Neural progenitor cell (in vitro differentiated cells): ENCODE results near the gene RBM33. TPM values are rescaled to one million over a fixed set of nuclear protein-coding genes. Genes with fewer than 3 reads are reported as not detected.

Source experiments
- DNase-seq: peaks from one replicate; pipeline ENCODE4 v3.0.0-alpha.2; 2016; ENCODE audit warnings: low spot score
- H2AFZ ChIP-seq: fragments of 200-600 bp; sonication (generic); replicated peaks from 2 replicates; pipeline ENCODE4 v1.6.1; 2016; ENCODE audit warnings: antibody characterized with exemption
- H3F3A ChIP-seq: fragments of 200-600 bp; sonication (generic); 2 replicates; pipeline ENCODE4 v1.6.1; 2016; ENCODE audit warnings: antibody characterized with exemption, low read depth
- H3K27ac ChIP-seq: fragments of 200-600 bp; sonication (generic); 2 replicates; pipeline ENCODE4 v1.5.1; 2016; ENCODE audit warnings: mild to moderate bottlenecking
- H3K27me3 ChIP-seq: fragments of 200-600 bp; sonication (generic); 2 replicates; pipeline ENCODE4 v1.6.1; 2016; ENCODE audit warnings: mild to moderate bottlenecking, moderate library complexity
- H3K36me3 ChIP-seq: fragments of 200-600 bp; sonication (generic); 2 replicates; pipeline ENCODE4 v1.5.1; 2016
- H3K4me1 ChIP-seq: fragments of 200-600 bp; sonication (generic); 2 replicates; pipeline ENCODE4 v1.6.1; 2016; ENCODE audit warnings: mixed run types
- H3K4me2 ChIP-seq: fragments of 200-600 bp; sonication (generic); 2 replicates; pipeline ENCODE4 v1.6.1; 2016
- H3K4me3 ChIP-seq: fragments of 200-600 bp; sonication (generic); 2 replicates; pipeline ENCODE4 v1.5.1; 2016
- H3K79me2 ChIP-seq: fragments of 200-600 bp; sonication (generic); 2 replicates; pipeline ENCODE4 v1.6.1; 2016; ENCODE audit warnings: low read depth
- H3K9ac ChIP-seq: fragments of 200-600 bp; sonication (generic); 2 replicates; pipeline ENCODE4 v1.6.1; 2016
- H3K9me3 ChIP-seq: fragments of 200-600 bp; sonication (generic); 2 replicates; pipeline ENCODE4 v1.5.1; 2016; ENCODE audit warnings: low read depth
- H4K20me1 ChIP-seq: fragments of 200-600 bp; sonication (generic); 2 replicates; pipeline ENCODE4 v1.6.1; 2016; ENCODE audit warnings: low read depth
- H3K27ac Mint-ChIP-seq: 3 replicates; pipeline ENCODE4 v1.8.0; 2021; ENCODE audit warnings: mixed read lengths
- H3K27me3 Mint-ChIP-seq: 2 replicates; pipeline ENCODE4 v1.8.0; 2022; ENCODE audit warnings: low read depth, mild to moderate bottlenecking, inconsistent platforms, moderate library complexity, mixed read lengths; ENCODE audit not compliant: insufficient read depth
- H3K36me3 Mint-ChIP-seq: 3 replicates; pipeline ENCODE4 v1.8.0; 2021; ENCODE audit warnings: mixed read lengths
- H3K4me1 Mint-ChIP-seq: 3 replicates; pipeline ENCODE4 v1.8.0; 2021; ENCODE audit warnings: mixed read lengths
- H3K4me3 Mint-ChIP-seq: 3 replicates; pipeline ENCODE4 v1.8.0; 2021; ENCODE audit warnings: mild to moderate bottlenecking, moderate library complexity, mixed read lengths
- H3K9me3 Mint-ChIP-seq: 3 replicates; pipeline ENCODE4 v1.8.0; 2020; ENCODE audit warnings: mixed read lengths
- EZH2 ChIP-seq: fragments of 200-600 bp; sonication (generic); IDR thresholded peaks from 2 replicates; pipeline ENCODE4 v1.6.1; 2017; ENCODE audit warnings: antibody characterized with exemption, mild to moderate bottlenecking, moderate library complexity
- EZH2phosphoT487 ChIP-seq: fragments of 200-600 bp; sonication (generic); IDR thresholded peaks from 2 replicates; pipeline ENCODE4 v1.6.1; 2017; ENCODE audit warnings: antibody characterized with exemption
- total RNA-seq: library from RNA; depleted of rRNA; stranded (reverse); fragments of >200 nt; gene quantifications from 2 replicates; pipeline ENCODE4 v1.2.3, GENCODE V29; 2015; ENCODE audit warnings: low replicate concordance
- TF ChIP-seq, protein P1 (sequence below): fragments of 200-600 bp; sonication (generic); IDR thresholded peaks from 2 replicates; pipeline ENCODE4 v1.5.1; 2017; ENCODE audit warnings: antibody characterized with exemption, mild to moderate bottlenecking

The RBM33 gene
- total RNA-seq, 1 donor from 2014 or later: 48.6 TPM

DNA sequence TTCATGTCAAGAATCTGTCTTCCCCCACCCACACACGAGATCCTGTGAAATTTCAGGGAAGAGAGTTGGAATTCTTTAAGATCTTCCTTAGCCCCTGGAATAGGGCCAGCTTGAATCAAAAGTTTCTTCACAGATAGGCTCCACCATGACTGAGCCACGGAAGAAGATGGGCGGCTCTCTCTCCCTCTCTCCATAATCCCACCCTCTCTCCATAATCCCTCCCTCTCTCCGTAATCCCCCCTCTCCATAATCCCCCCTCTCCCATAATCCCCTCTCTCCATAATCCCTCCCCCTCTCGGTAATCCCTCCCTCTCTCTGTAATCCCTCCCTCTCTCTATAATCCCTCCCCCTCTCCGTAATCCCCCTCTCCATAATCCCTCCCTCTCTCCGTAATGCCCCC lies 147.4 kb downstream of the RBM33 start:
- H3K4me3 ChIP-seq: no peak overlapping the region
- no peak overlapping the region for H2AFZ ChIP-seq
- peaks cover 5% of the 10 kb centered on the region for H3F3A ChIP-seq
- H3K9me3 Mint-ChIP-seq: peaks cover 7% of the 10 kb centered on the region
- no peaks in the 10 kb centered on the region for H3K9me3 ChIP-seq
- H3K36me3 ChIP-seq: no peaks in the 10 kb centered on the region
- no peak overlapping the region for H3K27ac Mint-ChIP-seq
- H3K9ac ChIP-seq: no peak overlapping the region
- H3K4me1 Mint-ChIP-seq: peaks cover 5% of the 10 kb centered on the region
- TF ChIP-seq EZH2: no peak
- TF ChIP-seq, protein P1, sequence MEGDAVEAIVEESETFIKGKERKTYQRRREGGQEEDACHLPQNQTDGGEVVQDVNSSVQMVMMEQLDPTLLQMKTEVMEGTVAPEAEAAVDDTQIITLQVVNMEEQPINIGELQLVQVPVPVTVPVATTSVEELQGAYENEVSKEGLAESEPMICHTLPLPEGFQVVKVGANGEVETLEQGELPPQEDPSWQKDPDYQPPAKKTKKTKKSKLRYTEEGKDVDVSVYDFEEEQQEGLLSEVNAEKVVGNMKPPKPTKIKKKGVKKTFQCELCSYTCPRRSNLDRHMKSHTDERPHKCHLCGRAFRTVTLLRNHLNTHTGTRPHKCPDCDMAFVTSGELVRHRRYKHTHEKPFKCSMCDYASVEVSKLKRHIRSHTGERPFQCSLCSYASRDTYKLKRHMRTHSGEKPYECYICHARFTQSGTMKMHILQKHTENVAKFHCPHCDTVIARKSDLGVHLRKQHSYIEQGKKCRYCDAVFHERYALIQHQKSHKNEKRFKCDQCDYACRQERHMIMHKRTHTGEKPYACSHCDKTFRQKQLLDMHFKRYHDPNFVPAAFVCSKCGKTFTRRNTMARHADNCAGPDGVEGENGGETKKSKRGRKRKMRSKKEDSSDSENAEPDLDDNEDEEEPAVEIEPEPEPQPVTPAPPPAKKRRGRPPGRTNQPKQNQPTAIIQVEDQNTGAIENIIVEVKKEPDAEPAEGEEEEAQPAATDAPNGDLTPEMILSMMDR: no peak
- no peak for TF ChIP-seq EZH2phosphoT487
- H3K79me2 ChIP-seq: no peaks in the 10 kb centered on the region
- H3K27ac ChIP-seq: no peak overlapping the region
- H3K36me3 Mint-ChIP-seq: peaks cover 3% of the 10 kb centered on the region
- H3K4me1 ChIP-seq: no peaks in the 10 kb centered on the region
- peaks cover 17% of the 10 kb centered on the region for H3K27me3 Mint-ChIP-seq
- DNase-seq: no peak
- no peak overlapping the region for H3K4me3 Mint-ChIP-seq
- peaks cover 32% of the 10 kb centered on the region for H3K27me3 ChIP-seq
- no peaks in the 10 kb centered on the region for H4K20me1 ChIP-seq
- no peak overlapping the region for H3K4me2 ChIP-seq

DNA sequence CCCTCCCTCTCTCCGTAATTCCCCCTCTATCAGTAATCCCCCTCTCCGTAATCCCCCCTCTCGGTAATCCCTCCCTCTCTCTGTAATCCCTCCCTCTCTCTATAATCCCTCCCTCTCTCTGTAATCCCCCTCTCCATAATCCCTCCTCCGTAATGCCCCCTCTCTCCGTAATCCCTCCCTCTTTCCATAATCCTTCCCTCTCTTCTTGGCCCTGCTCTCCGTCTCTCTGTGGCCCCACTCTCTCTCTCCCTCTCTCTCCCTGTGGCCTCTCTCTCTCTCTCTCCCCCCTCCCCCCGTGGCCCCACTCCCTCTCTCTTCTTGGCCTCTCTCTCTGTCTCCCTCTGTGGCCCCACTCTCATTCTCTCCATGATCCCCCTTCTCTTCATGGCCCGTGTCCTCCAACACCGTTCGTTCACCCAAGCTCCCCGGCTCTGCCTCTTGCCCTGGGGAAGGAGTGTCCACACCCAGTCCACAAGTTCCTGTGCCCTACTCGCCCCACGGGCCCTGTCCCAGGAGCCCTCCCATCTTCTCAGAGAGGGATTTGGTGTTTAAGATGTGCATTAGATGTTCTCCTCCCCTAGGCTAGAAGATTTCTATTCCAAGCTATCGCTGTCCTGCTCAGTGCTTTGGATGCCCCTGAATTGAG lies 148.0 kb downstream of the RBM33 start:
- no peak overlapping the region for H3K4me3 Mint-ChIP-seq
- no peak for DNase-seq

DNA sequence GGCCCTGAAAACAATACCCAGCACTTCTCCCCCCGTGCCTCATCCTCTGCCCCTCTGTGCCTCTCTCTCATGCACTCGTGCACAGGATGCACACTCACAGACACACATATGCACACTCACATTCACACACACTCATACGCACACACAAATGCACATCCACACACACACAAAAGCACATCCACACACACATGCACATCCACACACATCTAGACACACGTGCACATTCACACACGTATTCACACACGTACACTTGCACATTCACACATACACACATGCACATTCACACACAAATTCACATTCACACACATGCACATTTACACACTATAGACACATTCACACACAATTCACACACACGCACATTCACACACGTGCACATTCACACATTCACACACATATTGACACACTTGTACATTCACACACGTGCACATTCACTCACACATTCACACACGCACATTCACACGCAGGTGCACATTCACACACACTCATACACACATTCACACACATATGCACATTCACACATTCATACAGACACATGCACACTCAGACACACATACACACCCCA lies 148.6 kb downstream of the RBM33 start:
- Histone ChIP-seq H3K9ac (no peak overlapping the region), H2AFZ (no peak overlapping the region), H3K27me3 (peaks cover 32% of the 10 kb centered on the region), H3K4me3 (no peak overlapping the region), H3K36me3 (no peaks in the 10 kb centered on the region), H3K4me2 (no peak overlapping the region), H3F3A (peaks cover 5% of the 10 kb centered on the region), H3K4me1 (no peaks in the 10 kb centered on the region), H3K9me3 (no peaks in the 10 kb centered on the region), H3K27ac (no peak overlapping the region), H4K20me1 (no peaks in the 10 kb centered on the region), H3K79me2 (no peaks in the 10 kb centered on the region)
- H3K4me3 Mint-ChIP-seq: no peak overlapping the region
- no peaks in the 10 kb centered on the region for H3K4me1 Mint-ChIP-seq
- peaks cover 4% of the 10 kb centered on the region for H3K9me3 Mint-ChIP-seq
- H3K27ac Mint-ChIP-seq: no peak overlapping the region
- no peak for DNase-seq
- no peaks in the 10 kb centered on the region for H3K36me3 Mint-ChIP-seq
- TF ChIP-seq EZH2phosphoT487 (no peak), EZH2 (no peak)
- TF ChIP-seq, protein P1: no peak
- H3K27me3 Mint-ChIP-seq: peaks cover 20% of the 10 kb centered on the region

More for the DNA sequence above, 148.0 kb downstream of the RBM33 start:
- peaks cover 5% of the 10 kb centered on the region for H3F3A ChIP-seq
- no peak overlapping the region for H3K4me3 ChIP-seq
- H2AFZ ChIP-seq: no peak overlapping the region
- TF ChIP-seq, protein P1: no peak
- TF ChIP-seq EZH2 (no peak), EZH2phosphoT487 (no peak)
- H3K27me3 ChIP-seq: peaks cover 32% of the 10 kb centered on the region
- no peak overlapping the region for H3K9ac ChIP-seq
- H4K20me1 ChIP-seq: no peaks in the 10 kb centered on the region
- H3K9me3 ChIP-seq: no peaks in the 10 kb centered on the region
- no peak overlapping the region for H3K4me2 ChIP-seq
- Mint-ChIP-seq H3K27ac (no peak overlapping the region), H3K27me3 (peaks cover 16% of the 10 kb centered on the region), H3K36me3 (peaks cover 3% of the 10 kb centered on the region), H3K4me1 (peaks cover 5% of the 10 kb centered on the region), H3K9me3 (peaks cover 7% of the 10 kb centered on the region)
- H3K27ac ChIP-seq: no peak overlapping the region
- H3K36me3 ChIP-seq: no peaks in the 10 kb centered on the region
- no peaks in the 10 kb centered on the region for H3K4me1 ChIP-seq
- no peaks in the 10 kb centered on the region for H3K79me2 ChIP-seq
